ENCODE measurements around the gene ALPI. TPM values are rescaled to one million over a fixed set of nuclear protein-coding genes. Genes with fewer than 3 reads are reported as not detected.

Gene ALPI
- total RNA-seq, 1 donor from 2014 or later: not detected

- DNase-seq (ENCODE audit: missing footprints) (no peak), ATAC-seq (peak; percentile 46)
- intact Hi-C loops (cut with DNase I): no loop called here
These were observed 47.2 kb downstream of the ALPI start for GRCh38 chr2:232502911-232503808.

GRCh38 chr2:232503809-232504323 is 47.9 kb downstream of the ALPI start:
- no peak for ATAC-seq
- intact Hi-C loops (cut with DNase I): no loop called here

GRCh38 chr2:232504438-232504837 is 48.5 kb downstream of the ALPI start:
- intact Hi-C loops (cut with DNase I): no loop called here
- no peak for ATAC-seq
- no peak for DNase-seq (ENCODE audit: missing footprints)

More at GRCh38 chr2:232503809-232504323, 47.9 kb downstream of the ALPI start:
- DNase-seq (ENCODE audit: missing footprints): no peak

GRCh38 chr2:232505856-232506255 is 49.9 kb downstream of the ALPI start:
- intact Hi-C loops (cut with DNase I): no loop called here
- DNase-seq (ENCODE audit: missing footprints) (no peak), ATAC-seq (no peak)

- intact Hi-C loops (cut with DNase I): no loop called here
- ATAC-seq (no peak), DNase-seq (ENCODE audit: missing footprints) (no peak)
These were observed 50.8 kb downstream of the ALPI start for GRCh38 chr2:232506709-232507108.

- intact Hi-C loops (cut with DNase I): no loop called here
- ATAC-seq (no peak), DNase-seq (ENCODE audit: missing footprints) (no peak)
These were observed 52.3 kb downstream of the ALPI start for GRCh38 chr2:232508251-232508650.

Other genes starting within 250 kb of the ALPI start
- gene ALPP, start 77.4 kb upstream of the ALPI start, total RNA-seq: not detected
- gene ALPG, start 49.3 kb upstream of the ALPI start, total RNA-seq: not detected
- gene ECEL1, start 31.7 kb downstream of the ALPI start, total RNA-seq: not detected
- gene PRSS56, start 64.2 kb downstream of the ALPI start, total RNA-seq: 0.11 TPM
- gene CHRND, start 70.0 kb downstream of the ALPI start, total RNA-seq: not detected
- not detected for gene CHRNG, start 83.5 kb downstream of the ALPI start, total RNA-seq
- 2.0 TPM for gene TIGD1, start 94.4 kb downstream of the ALPI start, total RNA-seq
- gene EIF4E2, start 94.5 kb downstream of the ALPI start, total RNA-seq: 39.0 TPM
- gene EFHD1, start 177.5 kb downstream of the ALPI start, total RNA-seq: 26.3 TPM
- gene GIGYF2, start 241.2 kb downstream of the ALPI start, total RNA-seq: 57.2 TPM

All from Right ventricle myocardium inferior (tissue), 1 donor.